Uterus (tissue), 4 donors: ENCODE measurements around the gene ZNF536. TPM values are rescaled to one million over a fixed set of nuclear protein-coding genes. Genes with fewer than 3 reads are reported as not detected.

ENCODE experiments used
- DNase-seq, 2 donors: peaks; one replicate each; pipeline ENCODE4 v3.0.0-alpha.2; 2019 to 2020
- H3K27ac ChIP-seq, 2 donors: fragments of 200-600 bp; sonication (generic); 1 replicate in 1 of 2; 2 replicates in 1 of 2; pipeline ENCODE4 v1.5.1; 2016 to 2018
- H3K27me3 ChIP-seq, 2 donors: fragments of 200-600 bp; sonication (generic); one replicate each; pipeline ENCODE4 v1.5.1; 2018 to 2019; ENCODE audit warnings: control low read depth in 1 of 2
- H3K36me3 ChIP-seq, 2 donors: fragments of 200-600 bp; sonication (generic); one replicate each; pipeline ENCODE4 v1.5.1; 2019; ENCODE audit warnings: control low read depth in 1 of 2
- H3K4me1 ChIP-seq, 2 donors: fragments of 200-600 bp; sonication (generic); one replicate each; pipeline ENCODE4 v1.5.1; 2018 to 2019; ENCODE audit warnings: control low read depth in 1 of 2
- H3K4me3 ChIP-seq, 2 donors: fragments of 200-600 bp; sonication (generic); 1 replicate in 1 of 2; 2 replicates in 1 of 2; pipeline ENCODE4 v1.5.1; 2018 to 2019; ENCODE audit warnings: mild to moderate bottlenecking in 1 of 2
- H3K9me3 ChIP-seq, 2 donors: fragments of 200-600 bp; sonication (generic); one replicate each; pipeline ENCODE4 v1.5.1; 2019; ENCODE audit warnings: control low read depth in 1 of 2
- POLR2A ChIP-seq, 2 donors: fragments of 450-650 bp; IDR thresholded peaks; one replicate each; pipeline ENCODE4 v1.6.1; 2016; ENCODE audit warnings: antibody characterized with exemption in 2 of 2, mild to moderate bottlenecking in 1 of 2, moderate library complexity in 1 of 2
- intact Hi-C: fragments of 100-400 bp; cut with DNase I; formaldehyde crosslinking; loops from one replicate; pipeline ENCODE4 v1.15.1; 2023; ENCODE audit warnings: low total_unique reads
- total RNA-seq, 4 donors: library from RNA; depleted of rRNA in 3 of 4; stranded (reverse); fragments of >200 nt in 3 of 4; gene quantifications; one replicate each; pipeline versions ENCODE4 v1.1.0 to v1.2.4, GENCODE V29; 2014 to 2023
- TF ChIP-seq, protein P1 (sequence below), 4 experiments: fragments of 200-600 bp in 2 of 4; fragments of 450-650 bp in 2 of 4; sonication (generic) in 2 of 4; IDR thresholded peaks; one replicate each; pipeline ENCODE4 v1.5.1; 2016 to 2019; ENCODE audit warnings: antibody characterized with exemption in 4 of 4, mild to moderate bottlenecking in 2 of 4, moderate library complexity in 1 of 4
- donor health status: DM: yes; HTN: yes; CAD: no.

The ZNF536 gene
- total RNA-seq, 4 donors from 2014 or later = 0.67 to 3.3 (median 2.8) TPM; not detected in 1

DNA sequence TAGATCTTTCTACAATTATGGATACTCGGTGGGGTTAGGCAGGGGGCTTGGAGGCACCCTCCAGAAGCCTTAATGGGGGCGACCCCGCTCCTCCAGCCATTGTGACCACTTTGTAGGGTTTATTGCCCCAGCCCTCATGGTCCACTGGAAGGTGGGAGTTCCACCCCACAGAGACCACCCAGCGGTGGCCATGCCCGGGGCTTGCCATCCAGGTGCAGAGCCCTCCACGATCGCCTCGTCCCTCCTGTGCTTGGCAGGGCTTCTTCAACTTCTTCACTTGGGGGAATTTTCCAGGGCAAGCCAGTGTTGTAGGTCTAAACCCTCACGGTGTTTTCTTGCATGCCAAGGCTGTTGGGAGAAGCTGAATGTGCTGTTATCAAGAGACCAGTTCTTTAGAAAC, 16.1 kb downstream of the ZNF536 start:
- H3K27me3 ChIP-seq = no peaks in the 10 kb centered on the region
- H3K27ac ChIP-seq = no peak overlapping the region
- intact Hi-C loops = no loop called here
- no peak for DNase-seq
- TF ChIP-seq, protein P1, sequence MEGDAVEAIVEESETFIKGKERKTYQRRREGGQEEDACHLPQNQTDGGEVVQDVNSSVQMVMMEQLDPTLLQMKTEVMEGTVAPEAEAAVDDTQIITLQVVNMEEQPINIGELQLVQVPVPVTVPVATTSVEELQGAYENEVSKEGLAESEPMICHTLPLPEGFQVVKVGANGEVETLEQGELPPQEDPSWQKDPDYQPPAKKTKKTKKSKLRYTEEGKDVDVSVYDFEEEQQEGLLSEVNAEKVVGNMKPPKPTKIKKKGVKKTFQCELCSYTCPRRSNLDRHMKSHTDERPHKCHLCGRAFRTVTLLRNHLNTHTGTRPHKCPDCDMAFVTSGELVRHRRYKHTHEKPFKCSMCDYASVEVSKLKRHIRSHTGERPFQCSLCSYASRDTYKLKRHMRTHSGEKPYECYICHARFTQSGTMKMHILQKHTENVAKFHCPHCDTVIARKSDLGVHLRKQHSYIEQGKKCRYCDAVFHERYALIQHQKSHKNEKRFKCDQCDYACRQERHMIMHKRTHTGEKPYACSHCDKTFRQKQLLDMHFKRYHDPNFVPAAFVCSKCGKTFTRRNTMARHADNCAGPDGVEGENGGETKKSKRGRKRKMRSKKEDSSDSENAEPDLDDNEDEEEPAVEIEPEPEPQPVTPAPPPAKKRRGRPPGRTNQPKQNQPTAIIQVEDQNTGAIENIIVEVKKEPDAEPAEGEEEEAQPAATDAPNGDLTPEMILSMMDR (IDR thresholded peaks at IDR 0.05) = no peak
- TF ChIP-seq POLR2A (IDR thresholded peaks at IDR 0.05) = no peak
- no peaks in the 10 kb centered on the region for H3K9me3 ChIP-seq
- no peaks in the 10 kb centered on the region for H3K4me1 ChIP-seq
- H3K4me3 ChIP-seq = no peak overlapping the region
- no peaks in the 10 kb centered on the region for H3K36me3 ChIP-seq

DNA sequence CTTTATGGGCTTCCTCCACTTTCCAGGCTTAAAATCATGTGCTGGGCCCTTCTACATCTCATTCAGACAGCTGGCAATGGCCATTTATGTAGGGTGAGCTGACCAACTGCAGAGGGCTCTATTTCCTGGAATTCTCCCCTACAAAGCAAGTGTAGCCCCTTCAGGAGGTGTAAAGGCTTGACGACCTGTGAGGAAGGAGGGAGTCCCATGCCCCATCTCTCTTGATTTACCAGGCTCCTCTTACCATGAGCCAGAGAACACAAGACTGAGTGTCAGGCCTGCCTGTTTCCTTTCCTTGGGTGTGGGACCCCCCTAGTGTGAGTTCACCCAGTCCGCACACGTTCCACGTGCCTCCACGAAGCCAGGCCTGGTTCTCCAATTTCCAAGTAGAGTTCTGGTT, 16.6 kb downstream of the ZNF536 start:
- intact Hi-C loops = no loop called here
- TF ChIP-seq, protein P1 (IDR thresholded peaks at IDR 0.05) = no peak
- no peak for TF ChIP-seq POLR2A (IDR thresholded peaks at IDR 0.05)
- H3K36me3 ChIP-seq = no peaks in the 10 kb centered on the region
- DNase-seq = no peak
- H3K27ac ChIP-seq = no peak overlapping the region
- no peaks in the 10 kb centered on the region for H3K27me3 ChIP-seq
- no peaks in the 10 kb centered on the region for H3K4me1 ChIP-seq
- H3K4me3 ChIP-seq = no peak overlapping the region
- no peaks in the 10 kb centered on the region for H3K9me3 ChIP-seq

DNA sequence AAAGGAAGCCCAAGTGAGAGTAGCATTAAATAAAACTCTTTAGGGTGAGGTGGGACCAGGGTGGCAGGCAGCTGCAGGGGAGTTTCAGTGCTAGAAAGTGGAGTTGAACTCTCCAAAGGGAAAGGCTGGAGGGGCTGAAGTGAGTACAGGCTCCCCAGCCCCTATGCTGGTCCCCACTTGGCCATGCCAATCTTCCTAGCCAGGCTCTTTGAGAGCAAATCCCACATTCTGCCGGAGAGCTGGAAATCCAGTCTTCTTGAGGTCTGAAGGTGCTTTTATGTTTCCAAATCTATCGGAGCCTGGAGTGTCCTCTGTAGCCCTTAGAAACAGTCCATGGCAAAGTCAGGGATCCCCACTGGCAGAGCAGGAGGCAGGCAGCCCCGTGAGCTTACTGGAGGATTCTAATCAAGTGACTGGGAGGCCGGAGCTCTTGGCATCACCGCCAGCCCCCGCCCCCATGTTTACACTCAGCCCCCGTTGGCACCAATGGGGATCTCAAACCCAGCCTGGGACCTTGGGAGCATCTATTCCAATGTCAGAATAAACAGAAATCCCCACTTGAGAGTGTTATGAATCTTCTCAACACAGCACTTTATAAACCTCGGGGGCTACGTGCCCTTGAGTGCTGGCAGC, 18.3 kb downstream of the ZNF536 start:
- Histone ChIP-seq H3K27ac (no peak overlapping the region), H3K4me3 (no peak overlapping the region), H3K27me3 (no peaks in the 10 kb centered on the region), H3K9me3 (no peaks in the 10 kb centered on the region), H3K36me3 (no peaks in the 10 kb centered on the region), H3K4me1 (no peaks in the 10 kb centered on the region)
- intact Hi-C loops = no loop called here
- TF ChIP-seq POLR2A (IDR thresholded peaks at IDR 0.05) = no peak
- TF ChIP-seq, protein P1 (IDR thresholded peaks at IDR 0.05) = no peak
- no peak for DNase-seq

DNA sequence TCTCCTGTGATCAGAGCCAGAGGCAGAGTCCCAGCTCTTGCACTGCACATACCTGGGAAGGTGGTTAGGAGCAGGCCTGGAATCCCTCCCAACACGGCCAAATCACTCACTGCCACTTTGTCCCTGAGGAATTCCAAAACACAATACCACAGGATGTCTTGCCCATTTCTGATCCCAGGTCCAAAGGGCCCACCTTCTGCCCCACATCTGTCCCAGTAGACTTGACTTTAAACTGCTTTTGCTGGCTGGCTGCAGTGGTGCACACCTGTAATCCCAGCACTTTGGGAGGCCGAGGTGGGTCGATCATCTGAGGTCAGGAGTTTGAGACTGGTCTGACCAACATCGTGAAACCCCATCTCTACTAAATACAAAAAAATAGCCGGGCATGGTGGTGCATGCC, 18.9 kb downstream of the ZNF536 start:
- Histone ChIP-seq H3K27ac (no peak overlapping the region), H3K4me3 (no peak overlapping the region), H3K4me1 (no peaks in the 10 kb centered on the region), H3K27me3 (no peaks in the 10 kb centered on the region), H3K36me3 (no peaks in the 10 kb centered on the region), H3K9me3 (no peaks in the 10 kb centered on the region)
- TF ChIP-seq POLR2A (IDR thresholded peaks at IDR 0.05) = no peak
- TF ChIP-seq, protein P1 (IDR thresholded peaks at IDR 0.05) = no peak
- DNase-seq = no peak
- intact Hi-C loops = no loop called here

DNA sequence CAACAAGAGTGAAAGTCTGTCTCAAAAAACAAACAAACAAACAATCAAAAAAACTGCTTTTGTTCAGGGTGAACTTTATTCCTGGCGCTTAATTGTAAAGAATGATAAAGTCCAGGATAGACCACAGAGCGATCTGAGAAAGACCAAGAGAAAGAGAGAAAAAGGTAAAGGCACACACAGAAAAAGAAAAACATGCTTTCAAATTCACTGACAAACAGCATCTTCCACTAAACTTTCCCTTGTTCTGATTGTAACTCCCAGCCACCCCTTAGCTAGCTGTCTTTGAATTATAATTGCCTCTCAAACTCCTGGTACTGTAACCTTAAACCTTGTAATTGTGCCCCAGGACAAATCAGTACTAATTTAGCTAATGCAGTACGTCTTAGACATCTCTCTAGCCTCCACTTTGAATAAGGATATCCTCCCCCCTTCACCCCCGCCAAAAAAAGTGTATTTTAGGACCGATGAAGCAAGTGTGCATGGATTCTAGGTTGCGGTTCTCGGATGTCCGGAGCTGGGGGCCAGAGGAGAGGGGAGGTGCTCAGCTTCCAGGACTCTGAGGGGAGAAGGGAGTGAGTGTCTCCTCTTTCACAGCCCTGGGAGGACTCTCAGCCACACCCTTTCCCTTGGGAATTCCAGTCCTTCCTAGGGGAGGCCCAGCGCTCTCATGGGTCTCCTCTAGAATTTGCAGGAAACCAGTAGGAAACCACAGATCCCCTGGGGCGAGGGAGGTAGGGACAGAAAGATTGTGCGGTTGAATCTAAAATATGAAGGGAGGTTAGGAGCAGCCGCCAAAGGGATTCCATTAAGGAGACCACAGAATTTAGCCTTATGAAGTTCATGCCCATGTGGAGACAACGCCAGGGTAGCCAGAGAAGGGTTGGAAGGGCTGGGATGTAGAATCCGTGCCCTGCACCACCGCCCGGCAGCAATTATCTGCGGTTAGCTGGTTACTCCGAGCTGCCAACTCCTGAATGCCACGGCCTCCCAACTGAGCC, 19.7 kb downstream of the ZNF536 start:
- no peak overlapping the region for H3K4me3 ChIP-seq
- no peak overlapping the region for H3K27ac ChIP-seq
- no peaks in the 10 kb centered on the region for H3K9me3 ChIP-seq
- no peak for DNase-seq
- H3K4me1 ChIP-seq = no peaks in the 10 kb centered on the region
- intact Hi-C loops = no loop called here
- H3K27me3 ChIP-seq = no peaks in the 10 kb centered on the region
- no peaks in the 10 kb centered on the region for H3K36me3 ChIP-seq
- TF ChIP-seq, protein P1 (IDR thresholded peaks at IDR 0.05) = no peak
